ENCODE results near the gene CD83.

GRCh38 chr6:14146506-14147096 is 29.0 kb downstream of the CD83 start:
- TF ChIP-seq CTCF (IDR thresholded peaks at IDR 0.05; ENCODE audit: insufficient read depth, low read depth, low read length): no peak
- no peak for TF ChIP-seq EZH2 (IDR thresholded peaks at IDR 0.05; ENCODE audit: insufficient read depth, low read length)
